Left renal pelvis (tissue), 4 donors: ENCODE data around the gene POLG2. TPM values are rescaled to one million over a fixed set of nuclear protein-coding genes. Genes with fewer than 3 reads are reported as not detected.
"Not testable (repeated sequence)": the region's sequence is repeated elsewhere in the genome, so short reads cannot be mapped to it uniquely, and the experiment has no call there.

Experiments used
- DNase-seq, 4 donors: peaks; one replicate each; pipeline ENCODE4 v3.0.0-alpha.2; 2013; ENCODE audit warnings: low read depth in 4 of 4, low spot score in 3 of 4
- polyA plus RNA-seq, 4 donors: library from polyadenylated mRNA; unstranded; fragments of 120-200 nt; gene quantifications; one replicate each; pipeline ENCODE4 v1.2.1, GENCODE V29; 2013; ENCODE audit not compliant: insufficient read length in 4 of 4

Gene POLG2
- polyA plus RNA-seq, 4 donors = 26.8 to 48.8 (median 31.4) TPM

GRCh38 chr17:64506201-64506575 is 9.3 kb upstream of the POLG2 start, which contains the start of gene DDX5:
Gene DDX5, minus strand, starts transcription at chr17:64506289. Its CDS starts 170 bp downstream, at chr17:64506119.
- DNase-seq = peak; percentile 91 to 97 (median 93)

DNA sequence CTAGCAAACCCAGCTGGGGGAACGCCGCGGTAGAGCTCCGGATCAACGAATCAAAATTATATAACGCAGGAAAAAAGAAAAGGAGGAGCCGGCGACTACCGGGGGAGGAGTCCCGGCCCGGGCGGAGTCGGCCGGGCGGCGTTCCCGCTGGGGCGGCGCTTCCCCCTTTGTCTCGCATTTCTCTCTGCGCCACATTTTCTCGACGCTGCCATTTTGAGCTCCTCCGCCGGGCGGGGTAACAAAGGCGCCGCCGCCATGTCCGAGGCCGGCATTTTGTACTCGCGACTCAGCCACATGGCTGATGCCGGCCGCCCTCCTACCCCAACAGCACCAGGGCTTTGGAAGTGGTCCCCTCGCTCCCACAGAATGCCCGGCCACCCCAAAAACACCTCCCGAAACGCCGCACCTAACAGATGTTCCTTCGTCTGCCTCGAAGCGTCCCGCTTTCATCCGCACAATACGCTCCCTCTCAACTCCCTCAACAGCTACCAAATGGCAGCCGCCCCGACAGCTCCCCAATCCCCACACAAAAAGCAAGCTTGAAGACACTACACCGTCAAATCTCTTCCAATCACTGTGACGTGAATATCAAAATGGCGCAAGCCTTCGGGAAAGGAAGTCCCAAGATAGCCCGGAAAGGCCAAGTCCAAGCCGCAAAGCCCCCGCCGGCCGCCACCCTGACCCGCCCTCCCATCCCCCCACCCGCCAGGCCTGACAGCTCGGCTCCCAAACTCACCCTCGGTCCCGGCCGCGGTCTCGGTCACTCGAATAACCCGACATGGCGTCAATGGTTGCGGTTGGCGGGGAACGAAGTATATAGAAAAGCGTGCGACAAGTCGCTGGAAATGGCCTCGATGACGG is 8.7 kb upstream of the POLG2 start:
- peak; percentile 80 to 92 (median 88) for DNase-seq

- DNase-seq = peak in 3 of 4 donors; percentile 22 to 44 (median 43)
Observed at GRCh38 chr17:64504769-64505339, 8.0 kb upstream of the POLG2 start.

- DNase-seq = no peak
Observed at GRCh38 chr17:64503821-64504768, 7.2 kb upstream of the POLG2 start.

GRCh38 chr17:64503341-64503740 is 6.5 kb upstream of the POLG2 start:
- DNase-seq = no peak

DNA sequence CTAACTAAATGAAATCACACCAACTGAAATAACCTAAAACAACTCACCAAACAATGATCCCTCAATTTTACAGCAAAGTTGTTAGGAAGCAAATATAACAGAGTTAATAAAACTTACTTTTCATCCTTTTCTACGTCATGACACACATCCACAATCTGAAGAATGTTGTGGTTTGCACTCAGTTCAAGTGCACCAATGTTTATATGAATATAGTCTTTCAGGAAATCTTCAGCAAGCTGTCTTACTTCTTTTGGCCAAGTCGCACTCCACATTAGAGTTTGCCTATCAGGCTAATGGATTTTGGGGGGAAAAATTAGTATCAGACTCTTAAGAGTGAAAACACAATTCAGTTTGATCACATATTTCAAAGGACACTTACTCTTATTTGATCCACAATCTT is 6.0 kb upstream of the POLG2 start:
- no peak for DNase-seq

GRCh38 chr17:64502021-64502420 is 5.2 kb upstream of the POLG2 start:
- no peak for DNase-seq

GRCh38 chr17:64500862-64501765 is 4.3 kb upstream of the POLG2 start:
- no peak for DNase-seq

- DNase-seq = no peak
Observed at GRCh38 chr17:64500487-64500859, 3.6 kb upstream of the POLG2 start.

DNA sequence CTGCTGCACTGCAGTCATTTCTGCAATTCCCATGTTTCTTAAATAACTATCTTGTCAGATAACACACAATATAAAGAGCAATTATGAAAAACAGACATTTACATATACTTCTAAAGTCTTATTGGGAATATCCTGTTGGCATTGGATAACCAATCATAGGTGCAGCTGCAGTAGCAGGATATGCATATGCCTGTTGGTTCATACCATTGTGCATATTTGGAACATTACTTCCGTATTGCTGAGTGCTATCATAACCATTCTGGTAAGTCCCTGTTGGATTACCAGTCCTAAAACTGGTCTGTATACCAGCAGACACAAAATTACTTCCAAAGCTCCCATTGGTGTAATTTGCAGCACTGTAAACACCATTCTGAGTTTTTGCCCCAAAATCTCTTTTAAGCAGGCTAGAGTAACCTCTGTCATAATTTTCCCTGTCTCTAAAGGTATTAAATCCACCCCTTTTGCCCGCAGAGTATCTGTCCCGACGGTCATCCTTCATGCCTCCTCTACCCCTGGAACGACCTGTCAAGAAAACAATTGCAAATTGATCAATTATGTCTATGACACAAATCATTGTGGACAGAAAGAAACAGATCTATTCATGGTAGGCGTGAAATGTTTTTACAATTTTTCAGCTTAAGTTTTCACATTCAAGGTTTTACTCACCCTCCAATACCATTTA is 3.1 kb upstream of the POLG2 start:
- DNase-seq = no peak

GRCh38 chr17:64498308-64499203 is 1.7 kb upstream of the POLG2 start:
- no peak for DNase-seq

DNA sequence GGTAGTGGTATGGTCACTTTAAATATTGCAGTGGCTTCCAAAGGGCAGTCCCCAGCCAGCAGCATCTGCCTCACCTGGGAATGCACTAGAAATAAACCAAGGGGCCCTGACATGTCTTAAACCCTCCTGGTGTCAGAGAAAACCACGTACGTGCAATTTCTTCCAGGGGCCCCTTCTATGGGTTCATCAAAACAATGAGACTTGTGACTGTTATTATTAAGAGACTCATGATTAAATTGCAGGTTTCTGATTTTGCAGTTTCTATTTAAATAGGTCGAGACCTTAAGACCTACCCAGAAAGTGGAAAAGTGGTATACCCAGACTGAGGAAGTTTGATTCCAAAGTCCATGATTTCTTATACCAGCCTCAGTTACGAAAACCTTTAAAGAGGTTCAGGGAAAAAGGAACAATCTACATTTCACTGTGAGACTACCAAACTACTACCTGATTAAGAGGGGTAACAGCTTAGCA is 746 bp upstream of the POLG2 start:
- no peak for DNase-seq

GRCh38 chr17:64496348-64496785 is 487 bp downstream of the POLG2 start:
- DNase-seq = peak in 1 of 4 donors; percentile 16

DNA sequence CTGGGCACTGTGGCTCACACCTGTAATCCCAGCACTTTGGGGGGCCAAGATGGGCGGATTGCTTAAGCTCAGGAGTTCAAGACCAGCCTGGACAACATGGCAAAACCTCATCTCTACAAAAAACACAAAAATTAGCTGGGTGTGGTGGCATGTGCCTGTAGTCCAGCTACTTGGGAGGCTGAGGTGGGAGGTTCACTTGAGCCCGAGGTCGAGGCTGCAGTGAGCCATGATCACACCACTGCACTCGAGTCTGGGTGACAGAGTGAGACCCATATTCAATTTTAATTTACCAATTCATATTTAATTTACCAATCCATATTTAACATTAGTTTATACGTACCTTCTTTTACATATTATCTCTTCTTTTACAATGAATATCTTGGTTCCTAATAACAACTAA is 1.6 kb downstream of the POLG2 start:
- not testable (repeated sequence) for DNase-seq

- no peak for DNase-seq
Observed at GRCh38 chr17:64494121-64494520, 2.7 kb downstream of the POLG2 start.

DNA sequence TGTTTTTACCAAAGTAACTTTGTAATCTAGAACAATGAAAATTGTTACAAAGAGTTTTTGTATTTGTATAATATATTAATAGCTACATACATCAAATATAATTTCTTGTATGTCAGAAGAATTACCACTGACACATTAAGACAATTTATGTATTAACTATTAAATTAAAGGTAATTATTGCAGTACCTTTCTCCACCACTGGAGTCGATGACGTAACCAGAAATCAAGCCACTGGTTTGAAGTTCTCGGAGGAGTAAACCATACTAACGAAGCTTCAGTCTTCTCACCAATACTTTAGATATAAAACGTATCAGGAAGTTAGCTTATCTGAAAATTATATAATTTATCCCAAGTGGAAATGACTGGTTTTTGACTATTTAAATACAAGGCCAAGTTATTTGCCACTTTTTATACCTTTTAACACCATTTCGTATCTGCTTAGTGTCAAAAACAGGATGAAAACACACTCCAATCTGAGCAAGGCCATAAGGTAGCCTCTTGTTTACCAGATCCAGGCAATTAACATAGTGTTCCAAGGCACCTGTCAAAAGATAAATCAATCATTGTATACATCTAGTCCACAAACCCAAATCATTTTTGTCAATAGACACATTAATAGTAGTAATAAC is 4.3 kb downstream of the POLG2 start:
- DNase-seq = no peak

- DNase-seq = no peak
Observed at GRCh38 chr17:64491994-64492393, 4.9 kb downstream of the POLG2 start.
